IMR-90 (cell line): ENCODE data around the gene TJAP1. TPM values are rescaled to one million over a fixed set of nuclear protein-coding genes. Genes with fewer than 3 reads are reported as not detected.

Experiments
- ATAC-seq: fragments of 200-7000 bp; cut with Tn5 transposase; 2 replicates; pipeline ENCODE4 v1.9.1; 2020; ENCODE audit warnings: low read depth, mild to moderate bottlenecking, moderate library complexity
- BruUV-seq: library from RNA; stranded (reverse); fragments of 400-500 nt; replicated peaks from 2 replicates; lab custom pipeline; 2021; lab: Mats Ljungman, UMichigan
- CTCF ChIA-PET: fragments of 300-600 bp; formaldehyde crosslinking; extraction: SDS; loops from one replicate; lab custom pipeline; 2021; ENCODE audit warnings: antibody characterized with exemption; lab: Yijun Ruan, JAX
- POLR2A ChIA-PET: fragments of 300-600 bp; sonication (Branson Sonifier 250); formaldehyde crosslinking; loops from one replicate; lab custom pipeline; 2022; ENCODE audit warnings: antibody characterized with exemption; ENCODE audit not compliant: unreplicated experiment; lab: Charles Lee
- DNase-seq: peaks from one replicate; pipeline ENCODE4 v3.0.0; 2013
- H2AFZ ChIP-seq: replicated peaks from 2 replicates; pipeline ENCODE3; 2013; ENCODE audit warnings: low read length, mild to moderate bottlenecking; ENCODE audit not compliant: poor library complexity
- H2AK5ac ChIP-seq: 2 replicates; pipeline ENCODE4 v1.6.1; 2013; ENCODE audit warnings: low read depth, low read length, inconsistent platforms
- H2AK9ac ChIP-seq: replicated peaks from 2 replicates; pipeline ENCODE3; 2013; ENCODE audit warnings: mild to moderate bottlenecking, low read depth, low read length, moderate library complexity; ENCODE audit not compliant: poor library complexity
- H2BK120ac ChIP-seq: 2 replicates; pipeline ENCODE4 v1.6.1; 2013; ENCODE audit warnings: low read depth, low read length, inconsistent platforms
- H2BK15ac ChIP-seq: 3 replicates; pipeline ENCODE4 v1.6.1; 2013; ENCODE audit warnings: low read depth, low read length, inconsistent platforms
- H2BK20ac ChIP-seq: 2 replicates; pipeline ENCODE4 v1.6.1; 2013; ENCODE audit warnings: low read depth, mild to moderate bottlenecking, inconsistent platforms, low read length, moderate library complexity
- H2BK5ac ChIP-seq: 2 replicates; pipeline ENCODE4 v1.6.1; 2013; ENCODE audit warnings: mild to moderate bottlenecking, low read depth, low read length, inconsistent platforms; ENCODE audit not compliant: poor library complexity, severe bottlenecking
- H3K14ac ChIP-seq: replicated peaks from 2 replicates; pipeline ENCODE4 v1.6.1; 2013; ENCODE audit warnings: low read depth, low read length, inconsistent platforms
- H3K18ac ChIP-seq: 2 replicates; pipeline ENCODE4 v1.6.1; 2013; ENCODE audit warnings: low read depth, low read length, control low read depth
- H3K23ac ChIP-seq: 2 replicates; pipeline ENCODE4 v1.6.1; 2013; ENCODE audit warnings: low read depth, low read length, inconsistent platforms
- H3K27ac ChIP-seq: 2 replicates; pipeline ENCODE4 v1.5.1; 2013; ENCODE audit warnings: mild to moderate bottlenecking, control low read depth, low read length; ENCODE audit not compliant: insufficient read depth
- H3K27me3 ChIP-seq: 2 replicates; pipeline ENCODE4 v1.6.1; 2013; ENCODE audit warnings: low read length; ENCODE audit not compliant: control insufficient read depth, insufficient read depth
- H3K36me3 ChIP-seq: 2 replicates; pipeline ENCODE4 v1.6.1; 2013; ENCODE audit warnings: low read length, mixed read lengths; ENCODE audit not compliant: control insufficient read depth, insufficient read depth
- H3K4ac ChIP-seq: 2 replicates; pipeline ENCODE4 v1.6.1; 2013; ENCODE audit warnings: low read depth, low read length, inconsistent platforms
- H3K4me1 ChIP-seq: 2 replicates; pipeline ENCODE4 v1.6.1; 2013; ENCODE audit warnings: low read length, mixed read lengths; ENCODE audit not compliant: control insufficient read depth, insufficient read depth
- H3K4me2 ChIP-seq: 2 replicates; pipeline ENCODE4 v1.6.1; 2013; ENCODE audit warnings: low read depth, mild to moderate bottlenecking, control low read depth, low read length, moderate library complexity
- H3K4me3 ChIP-seq: 2 replicates; pipeline ENCODE4 v1.5.1; 2013; ENCODE audit warnings: low read depth, mild to moderate bottlenecking, control low read depth, low read length, moderate library complexity; ENCODE audit not compliant: insufficient read depth
- H3K56ac ChIP-seq: 2 replicates; pipeline ENCODE4 v1.6.1; 2013; ENCODE audit warnings: low read length, inconsistent platforms; ENCODE audit not compliant: insufficient read depth; ENCODE audit errors: extremely low read depth
- H3K79me1 ChIP-seq, 2 experiments: 2 replicates each; pipeline ENCODE4 v1.6.1; 2013; ENCODE audit warnings: low read length in 2 of 2, inconsistent platforms in 1 of 2, low read depth in 1 of 2
- H3K9ac ChIP-seq: 2 replicates; pipeline ENCODE4 v1.6.1; 2013; ENCODE audit warnings: low read depth, low read length, control low read depth
- H3K9me1 ChIP-seq: 2 replicates; pipeline ENCODE4 v1.6.1; 2013; ENCODE audit warnings: low read length, inconsistent platforms; ENCODE audit not compliant: insufficient read depth
- H3K9me3 ChIP-seq: 2 replicates; pipeline ENCODE4 v1.6.1; 2013; ENCODE audit warnings: low read length; ENCODE audit not compliant: control insufficient read depth, insufficient read depth
- H4K20me1 ChIP-seq: 2 replicates; pipeline ENCODE4 v1.6.1; 2013; ENCODE audit warnings: low read length, inconsistent platforms; ENCODE audit not compliant: insufficient read depth
- H4K5ac ChIP-seq: 2 replicates; pipeline ENCODE4 v1.6.1; 2013; ENCODE audit warnings: mild to moderate bottlenecking, low read depth, low read length, control low read depth
- H4K8ac ChIP-seq, 2 experiments: 2 replicates each; pipeline ENCODE4 v1.6.1; 2013; ENCODE audit warnings: low read depth in 2 of 2, low read length in 2 of 2, control low read depth in 1 of 2, inconsistent platforms in 1 of 2
- H4K91ac ChIP-seq: 2 replicates; pipeline ENCODE4 v1.6.1; 2013; ENCODE audit warnings: low read depth, low read length, inconsistent platforms; ENCODE audit not compliant: insufficient read depth
- CEBPB ChIP-seq: IDR thresholded peaks from 2 replicates; pipeline ENCODE4 v1.6.1; 2012; ENCODE audit warnings: low read depth, low read length, improper control_type of control experiment
- CTCF ChIP-seq: conservative IDR thresholded peaks from 2 replicates; pipeline ENCODE4 v1.5.1; 2012; ENCODE audit warnings: mild to moderate bottlenecking, low read depth, low read length, improper control_type of control experiment
- ELK1 ChIP-seq: fragments of 150-350 bp; IDR thresholded peaks from 2 replicates; pipeline ENCODE4 v1.6.1; 2016; ENCODE audit warnings: low read depth, mild to moderate bottlenecking, low read length, moderate library complexity, borderline replicate concordance
- RFX5 ChIP-seq: IDR thresholded peaks from 2 replicates; pipeline ENCODE4 v1.8.0; 2012; ENCODE audit warnings: low read depth, mild to moderate bottlenecking, low read length, moderate library complexity
- USF2 ChIP-seq: fragments of 150-350 bp; IDR thresholded peaks from 2 replicates; pipeline ENCODE4 v1.6.1; 2017; ENCODE audit warnings: mild to moderate bottlenecking, antibody characterized with exemption, low read length, low read depth
- WGBS, 2 experiments: methylation state at CpG; one replicate each; pipeline versions ENCODE4 v1.1.5 to v1.1.7; 2013; ENCODE audit warnings: missing lambda C conversion rate in 2 of 2; ENCODE audit not compliant: insufficient read length in 1 of 2; ENCODE audit errors: extremely low coverage in 2 of 2; 5-methylcytosine and 5-hydroxymethylcytosine counted together
- dilution Hi-C: fragments of 300-500 bp; cut with HindIII; formaldehyde crosslinking; loops from one replicate; pipeline ENCODE4 v1.14.3; 2018; ENCODE audit warnings: low sequenced_read_pairs; ENCODE audit not compliant: unreplicated experiment
- in situ Hi-C: fragments of 300-500 bp; cut with MboI; formaldehyde crosslinking; loops from 3 replicates; pipeline ENCODE4 v1.14.3; 2019; ENCODE audit warnings: low sequenced_read_pairs, inconsistent platforms, mixed read lengths
- intact Hi-C: fragments of 100-400 bp; cut with micrococcal nuclease; formaldehyde crosslinking; loops from 2 replicates; pipeline ENCODE4 v1.10.0; 2022
- polyA plus RNA-seq, 3 experiments: library from polyadenylated mRNA; depleted of rRNA; stranded (reverse); fragments of >200 nt; gene quantifications; 2 replicates each; pipeline ENCODE4 v1.2.3, GENCODE V29; 2012; ENCODE audit warnings: low replicate concordance in 1 of 3
- total RNA-seq: library from RNA; depleted of rRNA; stranded (reverse); fragments of >200 nt; gene quantifications from 2 replicates; pipeline ENCODE4 v1.2.3, GENCODE V29; 2012

The TJAP1 gene
- total and polyA plus RNA-seq, 2 of the 4 experiments (the other 2 are of a cell fraction), result 12.2 to 34.2 TPM

- in situ Hi-C loops (no loop called here), dilution Hi-C loops (no loop called here), intact Hi-C loops (no loop called here)
- Histone ChIP-seq H3K4me2 (peak overlapping the region; percentile 84), H4K8ac (peak overlapping the region; percentile 92), H3K27me3 (no peaks in the 10 kb centered on the region), H3K4ac (peak overlapping the region; percentile 67), H4K91ac (peak overlapping the region; percentile 26), H3K4me1 (peaks cover 7% of the 10 kb centered on the region), H3K23ac (peak overlapping the region; percentile 54), H2BK120ac (no peak overlapping the region), H4K20me1 (peaks cover 6% of the 10 kb centered on the region; the same call in 1 of the 2 replicates), H4K5ac (0 out of 2 replicates have a peak overlapping the region, but pooled peaks have one; percentile 4), H2BK15ac (no peak overlapping the region), H3K18ac (no peak overlapping the region), H3K9ac (peak overlapping the region; percentile 83), H2AK5ac (peak overlapping the region; percentile 71), H3K56ac (peak overlapping the region; percentile 74), H2BK5ac (no peak overlapping the region), H3K14ac (peak overlapping the region; percentile 82), H3K36me3 (no peaks in the 10 kb centered on the region), H3K9me3 (no peaks in the 10 kb centered on the region), H3K4me3 (peak overlapping the region; percentile 66), H3K27ac (peak overlapping the region; percentile 83), H2AFZ (peak overlapping the region; percentile 78), H2AK9ac (peak overlapping the region; percentile 88), H2BK20ac (no peak overlapping the region), H3K9me1 (peaks cover 26% of the 10 kb centered on the region), H3K79me1 (peaks cover 35 to 50% of the 10 kb centered on the region in 2 experiments)
- TF ChIP-seq CTCF, result no peak
- TF ChIP-seq CEBPB, result no peak
- no peak for TF ChIP-seq RFX5
- no peak for TF ChIP-seq USF2
- no peak for TF ChIP-seq ELK1
- ATAC-seq (no peak), DNase-seq (no peak)
- BruUV-seq, result no TSS peak
- ChIA-PET CTCF (no interaction called here), POLR2A (interaction anchor here (0.5 to 0.6 kb wide), 3 partner anchors 8 to 965 kb away, joined by 3 to 5 read pairs (median 3); no protein-coding TSS in a partner anchor)
- no CpG with 5 or more reads among the region's 3 CpGs for WGBS, 2 experiments
Observed at GRCh38 chr6:43478008-43478372, 620 bp downstream of the TJAP1 start.
